Measurements from ENCODE around the gene CPNE2. TPM values are rescaled to one million over a fixed set of nuclear protein-coding genes. Genes with fewer than 3 reads are reported as not detected.

The CPNE2 gene
- total and polyA plus RNA-seq, 3 donors from 2014 or later: 18.3 to 51.8 (median 25.2) TPM

GRCh38 chr16:57179215-57179828 is 86.9 kb downstream of the CPNE2 start:
- Histone ChIP-seq H3K36me3 (ENCODE audit: low read depth, missing control alignments) (no peaks in the 10 kb centered on the region), H3K9me3 (no peaks in the 10 kb centered on the region), H3K4me1 (peaks cover 1% of the 10 kb centered on the region), H3K27ac (no peak overlapping the region), H3K4me3 (no peak overlapping the region), H3K27me3 (no peaks in the 10 kb centered on the region)
- TF ChIP-seq POLR2A (IDR thresholded peaks at IDR 0.05) (no peak), CTCF (IDR thresholded peaks at IDR 0.05) (no peak)
- intact Hi-C loops (cut with DNase I; ENCODE audit: low total_unique reads): no loop called here
- DNase-seq: no peak
- 55 to 62% methylated on average over 3 of the region's 3 CpGs for WGBS, 2 donors

GRCh38 chr16:57184113-57184512 is 91.7 kb downstream of the CPNE2 start:
- intact Hi-C loops (cut with DNase I; ENCODE audit: low total_unique reads): no loop called here
- no peak for DNase-seq
- Histone ChIP-seq H3K4me3 (peak overlapping the region in 1 of 2 donors; percentile 97), H3K4me1 (peaks cover 15% of the 10 kb centered on the region), H3K27me3 (no peaks in the 10 kb centered on the region), H3K27ac (no peak overlapping the region), H3K36me3 (ENCODE audit: low read depth, missing control alignments) (no peaks in the 10 kb centered on the region), H3K9me3 (no peaks in the 10 kb centered on the region)
- TF ChIP-seq POLR2A (IDR thresholded peaks at IDR 0.05) (no peak), CTCF (IDR thresholded peaks at IDR 0.05) (no peak)
- WGBS, 2 donors: 65 to 85% methylated on average over 4 of the region's 4 CpGs

- peak overlapping the region; percentile 88 to 93 for H3K27ac ChIP-seq
- intact Hi-C loops (cut with DNase I; ENCODE audit: low total_unique reads): no loop called here
- DNase-seq: no peak
Observed at GRCh38 chr16:57184887-57185445, 92.6 kb downstream of the CPNE2 start.

GRCh38 chr16:57185446-57185944 is 93.1 kb downstream of the CPNE2 start:
- Histone ChIP-seq H3K27ac (peak overlapping the region; percentile 88 to 93), H3K9me3 (no peaks in the 10 kb centered on the region), H3K36me3 (ENCODE audit: low read depth, missing control alignments) (no peaks in the 10 kb centered on the region), H3K27me3 (no peaks in the 10 kb centered on the region), H3K4me3 (peak overlapping the region; percentile 74 to 97), H3K4me1 (peaks cover 20% of the 10 kb centered on the region)
- WGBS, 2 donors: 0 to 1% methylated on average over 25 to 37 of the region's 37 CpGs
- TF ChIP-seq POLR2A (IDR thresholded peaks at IDR 0.05): no peak
- TF ChIP-seq CTCF (IDR thresholded peaks at IDR 0.05): no peak
- intact Hi-C loops (cut with DNase I; ENCODE audit: low total_unique reads): no loop called here
- DNase-seq: peak; percentile 55

More at GRCh38 chr16:57184887-57185445, 92.6 kb downstream of the CPNE2 start:
- Histone ChIP-seq H3K4me1 (peaks cover 15% of the 10 kb centered on the region), H3K4me3 (peak overlapping the region; percentile 74 to 97), H3K36me3 (ENCODE audit: low read depth, missing control alignments) (no peaks in the 10 kb centered on the region), H3K9me3 (no peaks in the 10 kb centered on the region), H3K27me3 (no peaks in the 10 kb centered on the region)
- 15 to 16% methylated on average over 9 to 15 of the region's 15 CpGs for WGBS, 2 donors
- TF ChIP-seq CTCF (IDR thresholded peaks at IDR 0.05) (no peak), POLR2A (IDR thresholded peaks at IDR 0.05) (no peak)

Measured in testis (tissue), 3 donors.